C4-2B (cell line): ENCODE results near the gene INHBE.
"Not testable (repeated sequence)": the region's sequence is repeated elsewhere in the genome, so short reads cannot be mapped to it uniquely, and the experiment has no call there.

Experiments
- H3K27ac ChIP-seq: fragments of 450-650 bp; 2 replicates; pipeline ENCODE4 v1.5.1; 2017
- ZFX ChIP-seq: fragments of 450-650 bp; IDR thresholded peaks from 2 replicates; pipeline ENCODE4 v1.6.1; 2017
- TF ChIP-seq, protein P1 (sequence below): fragments of 450-650 bp; conservative IDR thresholded peaks from 2 replicates; pipeline ENCODE4 v1.5.1; 2017; ENCODE audit warnings: mild to moderate bottlenecking

INHBE gene

DNA sequence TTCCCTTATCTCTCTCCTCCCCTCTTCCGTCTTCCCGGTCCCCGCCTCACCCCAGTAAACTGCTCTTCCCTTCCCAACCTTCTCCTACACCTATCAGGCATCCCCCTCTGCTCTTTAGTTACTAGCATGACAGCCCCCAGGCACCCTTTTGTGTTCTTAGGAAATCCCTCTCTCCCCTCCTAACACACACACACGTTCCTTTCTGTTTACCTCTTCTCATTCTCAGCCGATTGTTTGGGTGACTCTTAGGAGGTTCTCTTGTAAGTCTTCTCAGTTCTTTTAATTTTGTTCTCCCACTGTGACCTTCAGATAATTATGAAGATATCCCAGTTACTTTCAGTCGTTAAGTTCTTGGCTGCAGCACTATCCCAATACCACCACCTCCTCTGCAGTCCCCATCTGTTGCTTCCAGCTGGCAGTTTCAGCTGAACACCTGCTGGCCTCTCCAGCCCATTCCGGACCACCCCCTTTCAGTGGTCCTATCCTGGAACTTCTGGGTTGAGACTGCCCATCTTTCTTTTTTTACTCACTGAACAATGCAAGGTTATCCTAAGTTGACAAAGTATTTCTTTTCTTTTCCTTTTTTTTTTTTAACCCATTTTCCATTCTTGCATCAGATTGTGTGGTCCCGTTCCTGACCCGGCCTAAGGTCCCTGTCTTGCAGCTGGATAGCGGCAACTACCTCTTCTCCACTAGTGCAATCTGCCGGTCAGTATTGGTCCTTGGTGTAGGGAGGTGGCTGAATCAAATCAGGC is 33.5 kb downstream of the INHBE start:
- TF ChIP-seq, protein P1, sequence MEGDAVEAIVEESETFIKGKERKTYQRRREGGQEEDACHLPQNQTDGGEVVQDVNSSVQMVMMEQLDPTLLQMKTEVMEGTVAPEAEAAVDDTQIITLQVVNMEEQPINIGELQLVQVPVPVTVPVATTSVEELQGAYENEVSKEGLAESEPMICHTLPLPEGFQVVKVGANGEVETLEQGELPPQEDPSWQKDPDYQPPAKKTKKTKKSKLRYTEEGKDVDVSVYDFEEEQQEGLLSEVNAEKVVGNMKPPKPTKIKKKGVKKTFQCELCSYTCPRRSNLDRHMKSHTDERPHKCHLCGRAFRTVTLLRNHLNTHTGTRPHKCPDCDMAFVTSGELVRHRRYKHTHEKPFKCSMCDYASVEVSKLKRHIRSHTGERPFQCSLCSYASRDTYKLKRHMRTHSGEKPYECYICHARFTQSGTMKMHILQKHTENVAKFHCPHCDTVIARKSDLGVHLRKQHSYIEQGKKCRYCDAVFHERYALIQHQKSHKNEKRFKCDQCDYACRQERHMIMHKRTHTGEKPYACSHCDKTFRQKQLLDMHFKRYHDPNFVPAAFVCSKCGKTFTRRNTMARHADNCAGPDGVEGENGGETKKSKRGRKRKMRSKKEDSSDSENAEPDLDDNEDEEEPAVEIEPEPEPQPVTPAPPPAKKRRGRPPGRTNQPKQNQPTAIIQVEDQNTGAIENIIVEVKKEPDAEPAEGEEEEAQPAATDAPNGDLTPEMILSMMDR: no peak
- no peak for TF ChIP-seq ZFX
- H3K27ac ChIP-seq: peak overlapping the region; percentile 88

DNA sequence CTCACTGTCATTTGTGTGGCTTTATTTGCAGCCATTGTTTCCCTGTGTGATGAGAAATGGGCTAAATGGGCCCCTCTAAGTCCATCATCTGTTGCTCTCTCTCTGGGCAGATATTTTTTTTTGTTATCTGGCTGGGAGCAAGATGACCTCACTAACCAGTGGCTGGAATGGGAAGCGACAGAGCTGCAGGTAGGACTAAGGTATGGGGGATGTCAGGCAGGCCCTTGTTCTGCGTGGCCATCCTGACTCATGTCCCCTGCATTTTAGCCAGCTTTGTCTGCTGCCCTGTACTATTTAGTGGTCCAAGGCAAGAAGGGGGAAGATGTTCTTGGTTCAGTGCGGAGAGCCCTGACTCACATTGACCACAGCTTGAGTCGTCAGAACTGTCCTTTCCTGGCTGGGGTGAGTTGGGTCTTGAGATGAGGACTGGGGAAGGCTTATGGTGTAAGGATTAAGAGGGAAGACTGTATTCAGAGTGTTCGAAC is 34.1 kb downstream of the INHBE start:
- TF ChIP-seq, protein P1: no peak
- TF ChIP-seq ZFX: no peak
- H3K27ac ChIP-seq: peak overlapping the region; percentile 88

DNA sequence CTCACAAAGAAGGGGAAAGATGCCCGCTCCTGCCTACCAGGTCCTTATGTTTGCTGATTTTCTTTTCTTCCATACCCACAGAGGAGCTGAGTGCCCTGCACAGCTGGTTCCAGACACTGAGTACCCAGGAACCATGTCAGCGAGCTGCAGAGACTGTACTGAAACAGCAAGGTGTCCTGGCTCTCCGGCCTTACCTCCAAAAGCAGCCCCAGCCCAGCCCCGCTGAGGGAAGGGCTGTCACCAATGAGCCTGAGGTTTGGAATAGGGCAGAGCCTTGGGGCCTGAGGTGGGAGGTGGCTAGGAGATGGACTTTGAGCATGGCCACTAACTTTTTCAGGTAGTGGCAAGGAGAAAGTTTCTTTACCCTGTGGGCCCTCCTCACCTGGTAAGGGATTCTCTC is 35.0 kb downstream of the INHBE start:
- H3K27ac ChIP-seq: no peak overlapping the region
- TF ChIP-seq, protein P1: no peak
- TF ChIP-seq ZFX: no peak

DNA sequence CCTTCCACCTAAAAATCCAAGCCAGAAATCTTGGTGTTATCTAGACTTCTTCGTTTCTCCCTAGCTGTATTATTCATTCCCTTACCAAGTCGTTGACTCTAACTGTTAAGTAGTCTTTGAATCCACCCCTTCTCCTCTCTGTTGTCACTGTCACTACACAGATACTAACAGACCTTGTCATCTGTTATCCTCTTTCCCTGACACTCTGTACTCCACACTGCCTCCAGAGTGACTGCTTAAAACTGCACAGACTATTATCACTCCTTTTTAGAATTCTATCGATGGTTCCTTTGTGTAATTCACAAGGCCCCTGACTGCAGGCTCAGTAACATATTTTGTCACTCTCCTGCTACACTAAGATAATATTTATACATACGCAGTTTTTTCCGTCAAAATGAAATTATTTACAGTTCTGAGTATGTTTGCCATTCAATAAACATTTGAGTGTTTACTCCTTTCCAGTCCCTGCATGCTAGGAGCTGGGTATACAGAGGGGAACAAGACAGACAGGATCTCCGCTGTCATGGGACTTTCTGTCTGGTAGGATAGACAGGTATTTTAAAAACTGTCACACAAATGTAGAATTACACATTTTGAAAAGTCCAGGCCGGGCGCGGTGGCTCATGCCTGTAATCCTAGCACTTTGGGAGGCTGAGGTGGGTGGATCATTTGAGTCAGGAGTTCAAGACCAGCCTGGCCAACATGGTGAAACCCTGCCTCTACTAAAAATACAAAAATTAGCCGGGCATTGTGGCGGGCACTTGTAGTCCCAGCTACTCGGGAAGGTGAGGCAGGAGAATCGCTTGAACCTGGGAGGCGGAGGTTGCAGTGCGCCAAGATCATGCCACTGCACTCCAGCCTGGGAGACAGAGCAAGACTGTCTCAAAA is 36.5 kb downstream of the INHBE start:
- TF ChIP-seq ZFX: no peak
- TF ChIP-seq, protein P1: no peak; the same call in 1 of the 2 replicates
- H3K27ac ChIP-seq: no peak overlapping the region

DNA sequence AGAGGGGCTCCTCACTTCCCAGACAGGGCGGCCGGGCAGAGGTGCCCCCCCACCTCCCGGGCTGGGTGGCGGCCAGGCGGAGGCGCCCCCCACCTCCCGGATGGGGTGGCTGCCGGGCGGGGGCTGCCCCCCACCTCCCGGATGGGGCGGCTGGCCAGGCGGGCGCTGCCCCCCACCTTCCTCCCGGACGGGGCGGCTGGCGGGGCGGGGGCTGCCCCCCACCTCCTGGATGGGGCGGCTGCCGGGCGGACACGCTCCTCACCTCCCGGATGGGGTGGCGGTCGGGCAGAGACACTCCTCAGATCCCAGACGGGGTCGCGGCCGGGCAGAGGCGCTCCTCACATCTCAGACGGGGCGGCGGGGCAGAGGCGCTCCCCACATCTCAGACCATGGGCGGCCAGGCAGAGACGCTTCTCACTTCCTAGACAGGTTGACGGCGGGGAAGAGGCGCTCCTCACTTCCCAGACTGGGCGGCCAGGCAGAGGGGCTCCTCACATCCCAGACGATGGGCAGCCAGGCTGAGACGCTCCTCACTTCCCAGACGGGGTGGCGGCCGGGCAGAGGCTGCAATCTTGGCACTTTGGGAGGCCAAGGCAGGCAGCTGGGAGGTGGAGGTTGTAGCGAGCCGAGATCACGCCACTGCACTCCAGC is 40.1 kb downstream of the INHBE start:
- H3K27ac ChIP-seq: not testable (repeated sequence)

DNA sequence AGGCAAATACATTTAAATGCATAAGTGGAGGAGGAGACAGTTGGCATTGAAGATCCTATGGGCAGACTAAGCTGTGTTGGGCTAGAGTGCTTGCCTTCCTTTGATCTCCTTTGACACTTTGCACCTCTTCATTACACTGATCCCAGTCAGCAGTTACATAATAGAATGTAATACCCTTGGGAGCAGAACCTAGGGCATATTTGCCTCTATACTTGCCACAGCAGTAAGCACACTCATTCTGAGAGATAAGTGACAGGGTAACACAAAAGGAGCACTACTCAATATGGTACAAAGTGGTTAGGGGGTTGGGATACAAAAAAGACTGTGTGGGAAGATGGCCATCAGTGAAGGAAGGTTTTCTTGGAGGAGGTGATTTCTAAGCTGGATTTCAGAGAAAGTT is 41.7 kb downstream of the INHBE start:
- TF ChIP-seq ZFX: no peak
- TF ChIP-seq, protein P1: no peak

DNA sequence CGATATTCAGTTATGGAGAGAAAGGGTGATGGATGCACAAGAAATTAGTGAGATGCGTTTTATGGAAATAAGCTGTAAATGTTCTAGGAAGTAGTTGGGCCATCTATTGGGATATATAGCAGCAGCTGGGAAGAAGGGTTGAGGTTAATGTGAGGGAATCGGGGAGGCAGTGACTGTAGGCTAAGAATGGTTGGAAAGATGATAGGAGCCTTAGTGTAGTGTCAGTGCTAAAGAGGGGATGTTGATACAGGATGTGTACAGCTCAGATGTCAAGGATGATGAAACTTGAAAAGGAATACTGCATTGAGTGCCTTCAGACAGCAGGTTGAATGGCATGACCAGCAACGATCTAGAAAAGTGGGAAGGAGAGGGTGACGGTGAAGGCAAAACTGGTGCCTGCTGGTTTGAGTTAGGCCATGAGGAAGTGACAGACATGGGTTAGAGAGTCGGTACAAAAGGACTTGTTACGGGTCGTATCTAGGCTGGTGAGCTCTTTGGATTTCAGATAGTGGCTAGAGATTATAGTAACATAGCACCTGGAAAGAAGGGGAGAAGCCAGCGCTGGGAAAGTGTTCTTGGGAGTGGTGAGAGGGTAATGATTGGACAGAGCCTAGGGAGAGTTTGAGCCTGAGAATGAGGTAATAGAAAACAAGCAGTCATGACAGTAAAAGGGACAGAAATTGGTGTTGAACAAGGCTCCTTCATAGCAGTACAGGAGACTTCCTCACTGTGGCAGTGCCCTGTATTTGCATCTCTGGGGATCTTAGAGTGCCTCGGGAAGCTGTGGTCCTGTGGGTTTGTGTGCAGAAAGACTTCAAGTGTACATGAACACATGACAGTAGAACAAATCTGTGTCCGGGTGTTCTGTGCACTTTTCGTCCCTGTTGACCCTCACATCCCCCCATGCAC is 42.4 kb downstream of the INHBE start:
- H3K27ac ChIP-seq: no peak overlapping the region
- no peak for TF ChIP-seq ZFX
- TF ChIP-seq, protein P1: no peak

More for the DNA sequence above, 41.7 kb downstream of the INHBE start:
- H3K27ac ChIP-seq: no peak overlapping the region
